ENCODE data around the gene BOLA3. TPM values are rescaled to one million over a fixed set of nuclear protein-coding genes. Genes with fewer than 3 reads are reported as not detected.
"Not testable (repeated sequence)": the region's sequence is repeated elsewhere in the genome, so short reads cannot be mapped to it uniquely, and the experiment has no call there.

BOLA3 gene
- total RNA-seq, 4 donors from 2014 or later = 29.4 to 46.9 (median 42.8) TPM

GRCh38 chr2:74188696-74189095 is 41.0 kb upstream of the BOLA3 start:
- 96% methylated on average over 3 of the region's 3 CpGs for WGBS
- peaks cover 0 to 9% (median 3%) of the 10 kb centered on the region in 4 donors for H3K4me1 ChIP-seq
- DNase-seq (ENCODE audit: extremely low spot score) = no peak
- intact Hi-C loops (cut with DNase I) = no loop called here
- H3K4me3 ChIP-seq = no peak overlapping the region
- H3K27ac ChIP-seq (replicated peaks in 1 of 4) = no peak overlapping the region
- H3K27me3 ChIP-seq = no peaks in the 10 kb centered on the region
- TF ChIP-seq POLR2AphosphoS5 (IDR thresholded peaks at IDR 0.05) (no peak), EP300 (IDR thresholded peaks at IDR 0.05) (no peak), POLR2A (IDR thresholded peaks at IDR 0.05; ENCODE audit: low read depth) (no peak), CTCF (IDR thresholded peaks at IDR 0.05) (no peak)
- no peaks in the 10 kb centered on the region for H3K9me3 ChIP-seq
- H3K36me3 ChIP-seq = no peaks in the 10 kb centered on the region

GRCh38 chr2:74188018-74188601 is 40.4 kb upstream of the BOLA3 start:
- Histone ChIP-seq H3K4me1 (peaks cover 0 to 9% (median 3%) of the 10 kb centered on the region in 4 donors), H3K9me3 (no peaks in the 10 kb centered on the region), H3K27me3 (no peaks in the 10 kb centered on the region), H3K27ac (replicated peaks in 1 of 4) (peak overlapping the region in 2 of 4 donors; percentile 4 to 31), H3K36me3 (no peaks in the 10 kb centered on the region), H3K4me3 (no peak overlapping the region)
- no peak for DNase-seq (ENCODE audit: extremely low spot score)
- TF ChIP-seq CTCF (IDR thresholded peaks at IDR 0.05) = no peak
- no peak for TF ChIP-seq POLR2A (IDR thresholded peaks at IDR 0.05; ENCODE audit: low read depth)
- TF ChIP-seq POLR2AphosphoS5 (IDR thresholded peaks at IDR 0.05) = peak in 1 of 2 donors; percentile 23
- 79% methylated on average over 6 of the region's 6 CpGs for WGBS
- intact Hi-C loops (cut with DNase I) = no loop called here

- DNase-seq (ENCODE audit: extremely low spot score); H3K36me3 ChIP-seq; H3K4me3 ChIP-seq; intact Hi-C loops (cut with DNase I); H3K4me1 ChIP-seq; H3K9me3 ChIP-seq; H3K27me3 ChIP-seq; H3K27ac ChIP-seq (replicated peaks in 1 of 4): not testable (repeated sequence)
- WGBS = 96% methylated on average over 15 of the region's 15 CpGs
These were observed 39.0 kb upstream of the BOLA3 start for GRCh38 chr2:74186706-74187105.

GRCh38 chr2:74186038-74186437 is 38.3 kb upstream of the BOLA3 start:
- WGBS = 71% methylated on average over 9 of the region's 9 CpGs
- H3K27ac ChIP-seq (replicated peaks in 1 of 4) = peak overlapping the region in 2 of 4 donors; percentile 29 to 40
- peaks cover 0 to 9% (median 3%) of the 10 kb centered on the region in 4 donors for H3K4me1 ChIP-seq
- intact Hi-C loops (cut with DNase I) = no loop called here
- H3K4me3 ChIP-seq = no peak overlapping the region
- TF ChIP-seq POLR2AphosphoS5 (IDR thresholded peaks at IDR 0.05) (no peak), EP300 (IDR thresholded peaks at IDR 0.05) (no peak), CTCF (IDR thresholded peaks at IDR 0.05) (no peak), POLR2A (IDR thresholded peaks at IDR 0.05; ENCODE audit: low read depth) (no peak)
- no peaks in the 10 kb centered on the region for H3K36me3 ChIP-seq
- H3K9me3 ChIP-seq = no peaks in the 10 kb centered on the region
- no peaks in the 10 kb centered on the region for H3K27me3 ChIP-seq
- no peak for DNase-seq (ENCODE audit: extremely low spot score)

- DNase-seq (ENCODE audit: extremely low spot score) = no peak
- 92% methylated on average over 2 of the region's 2 CpGs for WGBS
- H3K36me3 ChIP-seq = no peaks in the 10 kb centered on the region
- H3K4me1 ChIP-seq = peaks cover 5 to 15% (median 10%) of the 10 kb centered on the region in 4 donors
- no peak for TF ChIP-seq CTCF (IDR thresholded peaks at IDR 0.05)
- TF ChIP-seq EP300 (IDR thresholded peaks at IDR 0.05) = no peak
- no peak for TF ChIP-seq POLR2A (IDR thresholded peaks at IDR 0.05; ENCODE audit: low read depth)
- TF ChIP-seq POLR2AphosphoS5 (IDR thresholded peaks at IDR 0.05) = no peak
- intact Hi-C loops (cut with DNase I) = no loop called here
- no peaks in the 10 kb centered on the region for H3K9me3 ChIP-seq
- no peak overlapping the region for H3K27ac ChIP-seq (replicated peaks in 1 of 4)
- no peak overlapping the region for H3K4me3 ChIP-seq
- H3K27me3 ChIP-seq = no peaks in the 10 kb centered on the region
These were observed 36.2 kb upstream of the BOLA3 start for GRCh38 chr2:74183878-74184277.

Measured in esophagus muscularis mucosa (tissue), 4 donors.